GM19240 (cell line): ENCODE data around the gene UGT1A9.

Experiments
- DNase-seq: peaks from one replicate; pipeline ENCODE4 v3.0.0; 2011; ENCODE audit warnings: low spot score; ENCODE audit not compliant: insufficient read length

Gene UGT1A9

GRCh38 chr2:233816771-233817170 lies 145.1 kb downstream of the UGT1A9 start:
- DNase-seq: no peak

- DNase-seq: no peak
These were observed 145.7 kb downstream of the UGT1A9 start for GRCh38 chr2:233817361-233817911.

- DNase-seq: no peak
These were observed 146.4 kb downstream of the UGT1A9 start for GRCh38 chr2:233817995-233818638.

GRCh38 chr2:233818639-233819621 lies 147.2 kb downstream of the UGT1A9 start:
- no peak for DNase-seq

- no peak for DNase-seq
These were observed 148.4 kb downstream of the UGT1A9 start for GRCh38 chr2:233819884-233820773.

GRCh38 chr2:233820774-233821105 lies 149.0 kb downstream of the UGT1A9 start:
- no peak for DNase-seq

GRCh38 chr2:233821196-233821595 lies 149.5 kb downstream of the UGT1A9 start:
- DNase-seq: no peak

GRCh38 chr2:233821709-233822100 lies 150.0 kb downstream of the UGT1A9 start:
- DNase-seq: no peak

GRCh38 chr2:233822101-233822771 lies 150.5 kb downstream of the UGT1A9 start:
- no peak for DNase-seq
